ENCODE data around the gene ACAA1. TPM values are rescaled to one million over a fixed set of nuclear protein-coding genes. Genes with fewer than 3 reads are reported as not detected.

Gene ACAA1
- total RNA-seq, 2 donors from 2014 or later, result 49.7 to 52.9 TPM

GRCh38 chr3:38110314-38111050, 26.4 kb downstream of the ACAA1 start:
- no peak overlapping the region for H3K27ac Mint-ChIP-seq
- H3K9me3 Mint-ChIP-seq, result peaks cover 3 to 4% of the 10 kb centered on the region in 2 donors
- no peaks in the 10 kb centered on the region for H3K4me1 Mint-ChIP-seq (ENCODE audit: low read depth)
- no peak overlapping the region for H3K4me3 Mint-ChIP-seq
- DNase-seq (no peak), ATAC-seq (replicated peaks in 1 of 2) (no peak)
- peaks cover 4 to 5% of the 10 kb centered on the region in 2 donors for H3K36me3 Mint-ChIP-seq (ENCODE audit: insufficient read depth in 2 of 2)
- H3K27me3 Mint-ChIP-seq (ENCODE audit: low read depth), result no peaks in the 10 kb centered on the region

GRCh38 chr3:38109580-38110313, 27.2 kb downstream of the ACAA1 start:
- no peak for ATAC-seq (replicated peaks in 1 of 2)
- no peaks in the 10 kb centered on the region for H3K4me1 Mint-ChIP-seq (ENCODE audit: low read depth)

GRCh38 chr3:38108649-38109579, 28.0 kb downstream of the ACAA1 start:
- DNase-seq, result no peak
- peaks cover 5 to 6% of the 10 kb centered on the region in 2 donors for H3K36me3 Mint-ChIP-seq (ENCODE audit: insufficient read depth in 2 of 2)
- H3K9me3 Mint-ChIP-seq, result peaks cover 4 to 9% of the 10 kb centered on the region in 2 donors
- no peaks in the 10 kb centered on the region for H3K4me1 Mint-ChIP-seq (ENCODE audit: low read depth)
- H3K4me3 Mint-ChIP-seq, result no peak overlapping the region
- no peaks in the 10 kb centered on the region for H3K27me3 Mint-ChIP-seq (ENCODE audit: low read depth)
- ATAC-seq (replicated peaks in 1 of 2), result no peak
- H3K27ac Mint-ChIP-seq, result no peak overlapping the region

More at GRCh38 chr3:38109580-38110313, 27.2 kb downstream of the ACAA1 start:
- no peak overlapping the region for H3K4me3 Mint-ChIP-seq
- no peaks in the 10 kb centered on the region for H3K27me3 Mint-ChIP-seq (ENCODE audit: low read depth)
- H3K27ac Mint-ChIP-seq, result no peak overlapping the region
- no peak for DNase-seq
- peaks cover 5 to 6% of the 10 kb centered on the region in 2 donors for H3K36me3 Mint-ChIP-seq (ENCODE audit: insufficient read depth in 2 of 2)
- peaks cover 4 to 7% of the 10 kb centered on the region in 2 donors for H3K9me3 Mint-ChIP-seq

- H3K9me3 Mint-ChIP-seq, result peaks cover 6 to 9% of the 10 kb centered on the region in 2 donors
- ATAC-seq (replicated peaks in 1 of 2) (no peak), DNase-seq (no peak)
- no peak overlapping the region for H3K27ac Mint-ChIP-seq
- H3K27me3 Mint-ChIP-seq (ENCODE audit: low read depth), result no peaks in the 10 kb centered on the region
- no peaks in the 10 kb centered on the region for H3K4me1 Mint-ChIP-seq (ENCODE audit: low read depth)
- H3K36me3 Mint-ChIP-seq (ENCODE audit: insufficient read depth in 2 of 2), result peaks cover 5 to 6% of the 10 kb centered on the region in 2 donors
- H3K4me3 Mint-ChIP-seq, result no peak overlapping the region
Observed at GRCh38 chr3:38107911-38108648, 28.8 kb downstream of the ACAA1 start.

GRCh38 chr3:38105525-38105924, 31.4 kb downstream of the ACAA1 start:
- Mint-ChIP-seq H3K4me3 (no peak overlapping the region), H3K36me3 (ENCODE audit: insufficient read depth in 2 of 2) (peaks cover 5 to 6% of the 10 kb centered on the region in 2 donors), H3K9me3 (peaks cover 6 to 9% of the 10 kb centered on the region in 2 donors), H3K4me1 (ENCODE audit: low read depth) (no peaks in the 10 kb centered on the region), H3K27ac (no peak overlapping the region), H3K27me3 (ENCODE audit: low read depth) (no peaks in the 10 kb centered on the region)
- ATAC-seq (replicated peaks in 1 of 2) (no peak), DNase-seq (no peak)

GRCh38 chr3:38102444-38102814, 34.5 kb downstream of the ACAA1 start:
- H3K9me3 Mint-ChIP-seq, result peaks cover 6 to 9% of the 10 kb centered on the region in 2 donors
- H3K4me3 Mint-ChIP-seq, result no peak overlapping the region
- peaks cover 5 to 6% of the 10 kb centered on the region in 2 donors for H3K36me3 Mint-ChIP-seq (ENCODE audit: insufficient read depth in 2 of 2)
- DNase-seq, result no peak
- H3K4me1 Mint-ChIP-seq (ENCODE audit: low read depth), result no peaks in the 10 kb centered on the region
- ATAC-seq (replicated peaks in 1 of 2), result no peak
- H3K27me3 Mint-ChIP-seq (ENCODE audit: low read depth), result no peaks in the 10 kb centered on the region
- no peak overlapping the region for H3K27ac Mint-ChIP-seq

GRCh38 chr3:38101811-38102443, 35.0 kb downstream of the ACAA1 start:
- ATAC-seq (replicated peaks in 1 of 2) (no peak), DNase-seq (no peak)
- Mint-ChIP-seq H3K9me3 (peaks cover 6 to 9% of the 10 kb centered on the region in 2 donors), H3K27ac (no peak overlapping the region), H3K27me3 (ENCODE audit: low read depth) (no peaks in the 10 kb centered on the region), H3K36me3 (ENCODE audit: insufficient read depth in 2 of 2) (peaks cover 5 to 6% of the 10 kb centered on the region in 2 donors), H3K4me3 (no peak overlapping the region), H3K4me1 (ENCODE audit: low read depth) (no peaks in the 10 kb centered on the region)

- peaks cover 2 to 7% of the 10 kb centered on the region in 2 donors for H3K9me3 Mint-ChIP-seq
- no peak for DNase-seq
- no peak overlapping the region for H3K27ac Mint-ChIP-seq
- no peak overlapping the region for H3K4me3 Mint-ChIP-seq
- no peaks in the 10 kb centered on the region for H3K27me3 Mint-ChIP-seq (ENCODE audit: low read depth)
- H3K36me3 Mint-ChIP-seq (ENCODE audit: insufficient read depth in 2 of 2), result peaks cover 1% of the 10 kb centered on the region in 2 donors
- H3K4me1 Mint-ChIP-seq (ENCODE audit: low read depth), result no peaks in the 10 kb centered on the region
- ATAC-seq (replicated peaks in 1 of 2), result no peak
Observed at GRCh38 chr3:38100498-38100897, 36.4 kb downstream of the ACAA1 start.

- Mint-ChIP-seq H3K27ac (no peak overlapping the region), H3K9me3 (peaks cover 0 to 2% of the 10 kb centered on the region in 2 donors)
- ATAC-seq (replicated peaks in 1 of 2), result no peak
Observed at GRCh38 chr3:38099518-38099917, 37.4 kb downstream of the ACAA1 start.

GRCh38 chr3:38098376-38098723, 38.6 kb downstream of the ACAA1 start:
- no peak overlapping the region for H3K27ac Mint-ChIP-seq
- ATAC-seq (replicated peaks in 1 of 2) (no peak), DNase-seq (no peak)
- H3K9me3 Mint-ChIP-seq, result no peaks in the 10 kb centered on the region
- H3K27me3 Mint-ChIP-seq (ENCODE audit: low read depth), result no peaks in the 10 kb centered on the region
- H3K4me1 Mint-ChIP-seq (ENCODE audit: low read depth), result no peaks in the 10 kb centered on the region
- no peak overlapping the region for H3K4me3 Mint-ChIP-seq
- H3K36me3 Mint-ChIP-seq (ENCODE audit: insufficient read depth in 2 of 2), result no peaks in the 10 kb centered on the region

More at GRCh38 chr3:38099518-38099917, 37.4 kb downstream of the ACAA1 start:
- H3K4me3 Mint-ChIP-seq, result no peak overlapping the region
- H3K4me1 Mint-ChIP-seq (ENCODE audit: low read depth), result no peaks in the 10 kb centered on the region
- H3K27me3 Mint-ChIP-seq (ENCODE audit: low read depth), result no peaks in the 10 kb centered on the region
- H3K36me3 Mint-ChIP-seq (ENCODE audit: insufficient read depth in 2 of 2), result no peaks in the 10 kb centered on the region
- DNase-seq, result no peak

GRCh38 chr3:38097446-38098375, 39.2 kb downstream of the ACAA1 start:
- Mint-ChIP-seq H3K36me3 (ENCODE audit: insufficient read depth in 2 of 2) (no peaks in the 10 kb centered on the region), H3K4me1 (ENCODE audit: low read depth) (no peaks in the 10 kb centered on the region), H3K9me3 (no peaks in the 10 kb centered on the region), H3K27me3 (ENCODE audit: low read depth) (no peaks in the 10 kb centered on the region), H3K4me3 (no peak overlapping the region), H3K27ac (no peak overlapping the region)
- ATAC-seq (replicated peaks in 1 of 2), result no peak
- DNase-seq, result no peak
